GM19455 (cell line): ENCODE measurements around the gene ENDOD1.

Experiments
- ATAC-seq: cut with Tn5 transposase; IDR thresholded peaks from one replicate; pipeline ENCODE4 v1.9.1; 2021; ENCODE audit not compliant: unreplicated experiment

The ENDOD1 gene

DNA sequence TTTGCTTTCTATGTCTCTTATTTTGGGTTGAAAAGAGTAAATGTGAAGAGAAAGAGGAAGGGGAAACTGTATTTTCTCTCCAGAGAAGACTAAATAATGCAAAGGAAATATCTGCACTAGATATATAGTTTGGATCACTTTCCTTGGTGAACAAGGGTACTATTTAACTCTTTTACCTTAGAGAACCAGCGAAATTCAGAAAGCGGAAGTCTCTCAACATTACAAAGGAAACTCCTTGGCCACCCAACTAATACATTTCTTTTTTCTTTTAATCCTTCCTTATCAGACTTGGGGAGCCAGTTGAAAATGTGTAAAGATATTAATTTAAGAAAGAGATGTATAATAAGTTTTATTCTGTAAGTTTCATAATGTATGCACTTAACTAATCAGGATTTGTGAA lies 77.1 kb downstream of the ENDOD1 start:
- no peak for ATAC-seq

DNA sequence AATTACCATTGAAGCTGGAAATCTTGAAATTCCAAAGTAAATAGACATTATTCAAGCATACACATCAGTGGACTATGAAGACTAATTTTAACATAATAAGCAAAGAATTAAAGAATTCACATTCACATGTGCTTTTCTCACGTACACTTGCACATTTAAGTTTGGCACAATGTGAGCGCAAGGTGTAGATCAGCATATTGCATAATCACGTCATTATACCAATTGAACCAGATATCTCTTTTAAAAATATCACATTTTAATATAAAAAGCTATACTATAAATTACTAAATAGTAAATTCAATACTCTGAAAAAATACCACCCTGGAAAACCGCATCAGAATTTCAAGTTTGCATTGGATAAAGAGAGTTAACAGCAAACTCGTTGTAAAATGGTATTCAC lies 80.6 kb downstream of the ENDOD1 start:
- ATAC-seq = no peak

DNA sequence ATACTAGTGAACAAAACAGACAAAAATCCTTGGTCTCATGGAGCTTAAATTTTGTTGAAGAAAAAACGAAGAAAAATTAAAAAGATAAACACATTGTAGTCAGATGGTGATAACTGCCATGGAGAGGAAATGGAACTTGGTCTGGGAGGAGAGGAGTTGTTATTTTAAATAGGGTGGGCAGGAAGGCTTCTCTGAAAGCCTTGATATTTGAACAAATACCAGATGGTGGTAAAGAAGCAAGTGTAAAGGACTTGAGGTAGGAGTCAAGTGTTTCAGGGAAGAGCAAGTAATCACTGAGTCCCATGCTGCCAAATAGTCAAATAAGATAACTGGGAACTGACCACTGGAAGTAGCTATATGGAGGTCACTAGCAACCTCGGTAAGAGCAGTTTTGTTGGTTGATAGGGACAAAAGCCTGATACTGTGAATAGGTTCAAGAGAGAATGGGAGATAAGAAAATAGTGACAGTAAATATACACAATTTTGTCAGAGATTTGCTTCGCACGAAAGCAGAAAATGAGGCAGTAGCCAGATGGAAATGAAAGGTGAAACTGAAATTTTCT lies 86.3 kb downstream of the ENDOD1 start:
- no peak for ATAC-seq
